Measurements from ENCODE around the gene ITGA8.

Gene ITGA8

DNA sequence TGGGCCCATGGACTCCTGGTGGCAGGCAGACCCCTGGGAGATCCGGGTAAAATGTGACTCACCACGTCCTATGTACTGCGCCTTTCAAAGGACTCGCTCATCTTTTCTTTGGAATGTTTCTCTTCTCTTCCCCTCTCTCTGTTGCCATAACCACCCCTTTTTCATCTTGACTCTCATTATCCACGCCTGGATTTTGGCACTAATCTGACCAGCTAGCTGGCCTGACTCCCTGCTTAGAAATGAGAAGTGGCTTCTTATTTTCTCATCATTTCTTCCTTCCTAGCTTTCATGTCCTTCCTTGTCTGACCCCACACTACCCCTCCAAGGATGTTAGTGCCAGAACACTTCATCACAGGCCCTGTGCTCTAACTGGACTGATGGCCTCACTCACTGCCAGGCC is 250.6 kb downstream of the ITGA8 start:
- Histone ChIP-seq H3K36me3 (replicated peaks; ENCODE audit: low read depth, low read length) (no peaks in the 10 kb centered on the region), H2AFZ (ENCODE audit: low read depth, low read length) (no peak overlapping the region), H3K4me3 (ENCODE audit: low read length) (no peak overlapping the region), H3K9ac (ENCODE audit: low read length) (no peak overlapping the region), H4K20me1 (ENCODE audit: insufficient read depth, low read length) (no peaks in the 10 kb centered on the region), H3K4me1 (ENCODE audit: low read length) (no peaks in the 10 kb centered on the region), H3K27ac (ENCODE audit: low read length) (no peak overlapping the region), H3K4me2 (ENCODE audit: low read length) (no peak overlapping the region), H3K79me2 (ENCODE audit: low read length) (no peaks in the 10 kb centered on the region), H3K9me3 (ENCODE audit: insufficient read depth, low read length) (no peaks in the 10 kb centered on the region), H3K27me3 (ENCODE audit: low read depth, low read length) (no peaks in the 10 kb centered on the region)
- TF ChIP-seq EZH2phosphoT487 (IDR thresholded peaks at IDR 0.05; ENCODE audit: low read depth) = no peak
- no peak for TF ChIP-seq CTCF (IDR thresholded peaks at IDR 0.05; ENCODE audit: low read depth, low read length)

DNA sequence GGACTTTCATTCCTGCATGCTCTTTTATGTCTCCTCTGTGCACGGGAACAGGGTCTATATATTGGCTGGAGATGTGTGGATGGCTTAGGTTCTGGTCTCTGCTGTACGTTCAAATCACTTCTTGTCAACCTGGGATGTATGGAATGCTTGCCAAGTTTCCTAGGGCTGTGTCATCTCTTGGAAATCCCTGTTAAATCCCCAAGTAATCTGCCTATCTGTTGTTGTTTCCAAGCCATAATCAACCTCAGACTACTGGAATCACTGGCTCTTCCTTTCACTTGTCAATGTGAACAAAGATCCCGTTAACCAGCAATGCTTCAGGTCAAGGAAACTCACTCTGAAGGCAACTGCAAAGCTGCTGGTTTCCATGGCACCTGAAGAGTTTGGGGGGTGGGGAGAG is 255.3 kb downstream of the ITGA8 start:
- Histone ChIP-seq H4K20me1 (ENCODE audit: insufficient read depth, low read length) (no peaks in the 10 kb centered on the region), H3K27ac (ENCODE audit: low read length) (no peak overlapping the region), H3K27me3 (ENCODE audit: low read depth, low read length) (no peaks in the 10 kb centered on the region), H3K36me3 (replicated peaks; ENCODE audit: low read depth, low read length) (no peaks in the 10 kb centered on the region), H3K4me2 (ENCODE audit: low read length) (no peak overlapping the region), H3K9ac (ENCODE audit: low read length) (no peak overlapping the region), H3K4me1 (ENCODE audit: low read length) (no peaks in the 10 kb centered on the region), H3K9me3 (ENCODE audit: insufficient read depth, low read length) (no peaks in the 10 kb centered on the region), H3K4me3 (ENCODE audit: low read length) (no peak overlapping the region), H3K79me2 (ENCODE audit: low read length) (no peaks in the 10 kb centered on the region), H2AFZ (ENCODE audit: low read depth, low read length) (no peak overlapping the region)
- TF ChIP-seq CTCF (IDR thresholded peaks at IDR 0.05; ENCODE audit: low read depth, low read length) (no peak), EZH2phosphoT487 (IDR thresholded peaks at IDR 0.05; ENCODE audit: low read depth) (no peak)
